ENCODE measurements around the gene SLC39A10.

Gene SLC39A10

DNA sequence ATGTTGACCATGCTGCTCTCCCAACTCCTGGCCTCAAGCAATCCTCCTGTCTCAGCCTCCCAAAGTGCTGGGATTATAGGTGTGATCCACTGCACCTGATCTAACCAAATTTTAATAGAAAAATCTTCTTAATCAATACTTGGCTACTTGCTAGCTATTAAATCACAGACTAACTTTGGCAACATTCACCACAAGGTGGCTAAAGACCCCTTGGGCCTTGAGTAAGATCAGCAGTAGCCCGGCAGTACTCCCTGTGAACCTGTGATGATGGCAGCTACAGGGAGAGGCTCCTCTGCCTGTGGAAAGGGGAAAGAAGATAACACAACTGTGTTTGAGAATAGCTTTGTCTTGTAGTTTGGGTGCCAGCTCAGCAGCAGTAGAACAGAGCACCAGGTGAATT, 102.9 kb downstream of the SLC39A10 start:
- no peak overlapping the region for H2AFZ ChIP-seq (ENCODE audit: low read depth, low read length)
- no peak overlapping the region for H3K9ac ChIP-seq (ENCODE audit: low read length)
- H3K4me3 ChIP-seq (ENCODE audit: low read length): no peak overlapping the region
- 0 out of 2 replicates have a peak, but pooled peaks cover 4% of the 10 kb centered on the region for H3K9me3 ChIP-seq (ENCODE audit: insufficient read depth, low read length)
- no peaks in the 10 kb centered on the region for H4K20me1 ChIP-seq (ENCODE audit: insufficient read depth, low read length)
- no peaks in the 10 kb centered on the region for H3K4me1 ChIP-seq (ENCODE audit: low read length)
- TF ChIP-seq, protein P1, sequence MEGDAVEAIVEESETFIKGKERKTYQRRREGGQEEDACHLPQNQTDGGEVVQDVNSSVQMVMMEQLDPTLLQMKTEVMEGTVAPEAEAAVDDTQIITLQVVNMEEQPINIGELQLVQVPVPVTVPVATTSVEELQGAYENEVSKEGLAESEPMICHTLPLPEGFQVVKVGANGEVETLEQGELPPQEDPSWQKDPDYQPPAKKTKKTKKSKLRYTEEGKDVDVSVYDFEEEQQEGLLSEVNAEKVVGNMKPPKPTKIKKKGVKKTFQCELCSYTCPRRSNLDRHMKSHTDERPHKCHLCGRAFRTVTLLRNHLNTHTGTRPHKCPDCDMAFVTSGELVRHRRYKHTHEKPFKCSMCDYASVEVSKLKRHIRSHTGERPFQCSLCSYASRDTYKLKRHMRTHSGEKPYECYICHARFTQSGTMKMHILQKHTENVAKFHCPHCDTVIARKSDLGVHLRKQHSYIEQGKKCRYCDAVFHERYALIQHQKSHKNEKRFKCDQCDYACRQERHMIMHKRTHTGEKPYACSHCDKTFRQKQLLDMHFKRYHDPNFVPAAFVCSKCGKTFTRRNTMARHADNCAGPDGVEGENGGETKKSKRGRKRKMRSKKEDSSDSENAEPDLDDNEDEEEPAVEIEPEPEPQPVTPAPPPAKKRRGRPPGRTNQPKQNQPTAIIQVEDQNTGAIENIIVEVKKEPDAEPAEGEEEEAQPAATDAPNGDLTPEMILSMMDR (IDR thresholded peaks at IDR 0.05; ENCODE audit: low read depth, low read length): no peak
- no peak for TF ChIP-seq EZH2phosphoT487 (IDR thresholded peaks at IDR 0.05; ENCODE audit: low read depth)
- no peaks in the 10 kb centered on the region for H3K36me3 ChIP-seq (replicated peaks; ENCODE audit: low read depth, low read length)
- no peaks in the 10 kb centered on the region for H3K27me3 ChIP-seq (ENCODE audit: low read depth, low read length)
- no peak overlapping the region for H3K4me2 ChIP-seq (ENCODE audit: low read length)
- H3K27ac ChIP-seq (ENCODE audit: low read length): no peak overlapping the region
- H3K79me2 ChIP-seq (ENCODE audit: low read length): no peaks in the 10 kb centered on the region

DNA sequence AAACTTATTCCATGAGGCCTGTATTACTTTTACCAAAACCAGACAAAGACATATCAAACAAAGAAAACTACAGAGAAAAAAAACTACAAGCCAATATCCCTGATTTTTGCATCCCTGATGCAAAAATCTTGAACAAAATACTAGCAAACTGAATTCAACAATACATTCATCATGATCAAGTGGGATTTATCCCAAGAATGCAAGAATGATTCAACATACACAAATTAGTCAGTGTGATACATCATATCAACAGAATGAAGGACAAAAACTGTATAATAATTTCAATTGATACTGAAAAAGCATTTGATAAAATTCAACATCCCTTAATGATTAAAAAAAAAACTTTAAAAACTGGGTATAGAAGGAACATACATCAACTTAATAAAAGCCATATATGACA, 106.8 kb downstream of the SLC39A10 start:
- Histone ChIP-seq H3K36me3 (replicated peaks; ENCODE audit: low read depth, low read length) (no peaks in the 10 kb centered on the region), H4K20me1 (ENCODE audit: insufficient read depth, low read length) (no peaks in the 10 kb centered on the region), H2AFZ (ENCODE audit: low read depth, low read length) (no peak overlapping the region), H3K9me3 (ENCODE audit: insufficient read depth, low read length) (0 out of 2 replicates have a peak, but pooled peaks cover 4% of the 10 kb centered on the region), H3K27ac (ENCODE audit: low read length) (no peak overlapping the region), H3K27me3 (ENCODE audit: low read depth, low read length) (no peaks in the 10 kb centered on the region), H3K4me3 (ENCODE audit: low read length) (no peak overlapping the region), H3K79me2 (ENCODE audit: low read length) (no peaks in the 10 kb centered on the region), H3K9ac (ENCODE audit: low read length) (no peak overlapping the region), H3K4me1 (ENCODE audit: low read length) (no peaks in the 10 kb centered on the region), H3K4me2 (ENCODE audit: low read length) (no peak overlapping the region)
- TF ChIP-seq, protein P1 (IDR thresholded peaks at IDR 0.05; ENCODE audit: low read depth, low read length): no peak
- TF ChIP-seq EZH2phosphoT487 (IDR thresholded peaks at IDR 0.05; ENCODE audit: low read depth): no peak

DNA sequence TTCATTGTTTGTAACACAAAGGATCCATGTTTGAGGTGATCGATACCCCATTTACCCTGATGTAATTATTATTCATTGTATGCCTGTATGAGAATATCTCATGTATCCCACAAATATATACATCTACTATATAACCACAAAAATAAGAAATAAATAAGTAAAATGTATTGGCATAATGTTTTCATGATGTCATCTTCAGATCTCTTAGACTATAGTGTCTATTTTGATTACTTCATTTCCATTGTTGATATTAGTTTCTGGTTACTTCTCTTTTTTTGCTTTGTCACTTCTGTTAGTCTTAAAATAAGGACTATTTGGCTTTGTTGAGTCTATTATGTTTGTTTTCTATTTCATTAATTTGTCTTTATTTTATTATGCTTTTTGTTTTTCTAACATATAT, 109.7 kb downstream of the SLC39A10 start:
- H3K4me3 ChIP-seq (ENCODE audit: low read length): no peak overlapping the region
- no peaks in the 10 kb centered on the region for H4K20me1 ChIP-seq (ENCODE audit: insufficient read depth, low read length)
- no peak overlapping the region for H3K9ac ChIP-seq (ENCODE audit: low read length)
- H3K36me3 ChIP-seq (replicated peaks; ENCODE audit: low read depth, low read length): no peaks in the 10 kb centered on the region
- no peak overlapping the region for H2AFZ ChIP-seq (ENCODE audit: low read depth, low read length)
- no peaks in the 10 kb centered on the region for H3K9me3 ChIP-seq (ENCODE audit: insufficient read depth, low read length)
- H3K4me2 ChIP-seq (ENCODE audit: low read length): no peak overlapping the region
- H3K79me2 ChIP-seq (ENCODE audit: low read length): no peaks in the 10 kb centered on the region
- TF ChIP-seq, protein P1 (IDR thresholded peaks at IDR 0.05; ENCODE audit: low read depth, low read length): no peak
- no peak overlapping the region for H3K27ac ChIP-seq (ENCODE audit: low read length)
- H3K4me1 ChIP-seq (ENCODE audit: low read length): no peaks in the 10 kb centered on the region
- H3K27me3 ChIP-seq (ENCODE audit: low read depth, low read length): no peaks in the 10 kb centered on the region

DNA sequence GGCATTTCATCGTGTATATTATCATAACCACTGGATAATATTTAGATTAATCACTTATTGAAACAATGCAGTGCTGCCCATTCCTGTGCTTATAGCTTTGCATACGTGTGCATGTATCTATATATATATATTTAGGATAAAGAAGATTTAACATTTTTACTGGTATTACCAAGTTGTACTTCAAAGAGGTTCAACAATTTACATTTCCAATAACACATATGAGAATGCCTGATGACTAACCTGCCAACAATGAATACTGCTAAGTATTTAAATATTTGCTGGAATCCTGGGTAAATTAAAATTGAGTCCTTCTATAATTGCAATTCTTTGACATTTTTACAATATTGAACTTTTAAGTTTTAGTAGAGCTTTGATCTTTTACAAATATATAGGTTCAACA, 111.4 kb downstream of the SLC39A10 start:
- no peaks in the 10 kb centered on the region for H3K4me1 ChIP-seq (ENCODE audit: low read length)
- no peaks in the 10 kb centered on the region for H3K79me2 ChIP-seq (ENCODE audit: low read length)
- no peaks in the 10 kb centered on the region for H3K27me3 ChIP-seq (ENCODE audit: low read depth, low read length)
- H3K27ac ChIP-seq (ENCODE audit: low read length): no peak overlapping the region
- TF ChIP-seq, protein P1 (IDR thresholded peaks at IDR 0.05; ENCODE audit: low read depth, low read length): no peak
- TF ChIP-seq EZH2phosphoT487 (IDR thresholded peaks at IDR 0.05; ENCODE audit: low read depth): no peak
- H3K36me3 ChIP-seq (replicated peaks; ENCODE audit: low read depth, low read length): no peaks in the 10 kb centered on the region
- H2AFZ ChIP-seq (ENCODE audit: low read depth, low read length): no peak overlapping the region
- no peak overlapping the region for H3K4me3 ChIP-seq (ENCODE audit: low read length)
- H4K20me1 ChIP-seq (ENCODE audit: insufficient read depth, low read length): no peaks in the 10 kb centered on the region
- H3K9me3 ChIP-seq (ENCODE audit: insufficient read depth, low read length): no peaks in the 10 kb centered on the region
- no peak overlapping the region for H3K9ac ChIP-seq (ENCODE audit: low read length)
- no peak overlapping the region for H3K4me2 ChIP-seq (ENCODE audit: low read length)

Data from OCI-LY3 (cell line).